ENCODE measurements around the gene RNU5D-1. TPM values are rescaled to one million over a fixed set of nuclear protein-coding genes. Genes with fewer than 3 reads are reported as not detected.

The RNU5D-1 gene
- total RNA-seq, 2 donors from 2014 or later: not detected

DNA sequence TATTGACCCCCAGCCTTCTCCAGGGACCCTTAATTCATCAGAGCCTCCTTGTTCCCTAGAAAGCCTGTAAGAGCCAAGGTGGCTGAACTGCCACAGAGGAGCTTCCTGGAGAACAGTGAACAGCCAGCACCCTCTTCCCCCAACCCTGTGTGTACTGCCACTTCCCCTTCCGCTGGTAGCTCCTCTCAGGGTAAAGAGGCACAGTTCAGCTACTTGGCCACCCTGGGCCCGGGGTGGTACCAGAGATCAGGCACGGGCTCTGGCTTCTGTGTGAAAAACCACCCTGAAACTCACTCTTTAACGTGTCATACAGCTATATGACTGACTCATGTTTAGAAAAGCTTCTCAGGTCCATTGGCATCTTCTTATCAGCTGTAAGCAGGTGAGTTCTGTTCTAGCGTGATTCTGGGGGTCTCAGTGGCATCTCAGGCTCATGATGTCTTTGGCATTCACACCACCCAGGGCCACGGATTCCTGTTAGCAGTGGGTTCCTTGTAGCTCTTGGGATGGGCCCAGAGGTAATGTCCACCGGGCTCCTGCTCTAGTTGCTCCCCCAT lies 34.1 kb downstream of the RNU5D-1 start:
- Histone ChIP-seq H3K9ac (ENCODE audit: low read depth in 2 of 2, low read length in 2 of 2) (no peak overlapping the region), H3K36me3 (no peaks in the 10 kb centered on the region), H3K4me1 (no peaks in the 10 kb centered on the region), H3K27me3 (no peaks in the 10 kb centered on the region), H3K4me3 (no peak overlapping the region), H3K9me3 (no peaks in the 10 kb centered on the region), H3K27ac (no peak overlapping the region)
- DNase-seq: no peak
- TF ChIP-seq, protein P1, sequence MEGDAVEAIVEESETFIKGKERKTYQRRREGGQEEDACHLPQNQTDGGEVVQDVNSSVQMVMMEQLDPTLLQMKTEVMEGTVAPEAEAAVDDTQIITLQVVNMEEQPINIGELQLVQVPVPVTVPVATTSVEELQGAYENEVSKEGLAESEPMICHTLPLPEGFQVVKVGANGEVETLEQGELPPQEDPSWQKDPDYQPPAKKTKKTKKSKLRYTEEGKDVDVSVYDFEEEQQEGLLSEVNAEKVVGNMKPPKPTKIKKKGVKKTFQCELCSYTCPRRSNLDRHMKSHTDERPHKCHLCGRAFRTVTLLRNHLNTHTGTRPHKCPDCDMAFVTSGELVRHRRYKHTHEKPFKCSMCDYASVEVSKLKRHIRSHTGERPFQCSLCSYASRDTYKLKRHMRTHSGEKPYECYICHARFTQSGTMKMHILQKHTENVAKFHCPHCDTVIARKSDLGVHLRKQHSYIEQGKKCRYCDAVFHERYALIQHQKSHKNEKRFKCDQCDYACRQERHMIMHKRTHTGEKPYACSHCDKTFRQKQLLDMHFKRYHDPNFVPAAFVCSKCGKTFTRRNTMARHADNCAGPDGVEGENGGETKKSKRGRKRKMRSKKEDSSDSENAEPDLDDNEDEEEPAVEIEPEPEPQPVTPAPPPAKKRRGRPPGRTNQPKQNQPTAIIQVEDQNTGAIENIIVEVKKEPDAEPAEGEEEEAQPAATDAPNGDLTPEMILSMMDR (IDR thresholded peaks at IDR 0.05): no peak
- intact Hi-C loops (cut with DNase I): no loop called here

DNA sequence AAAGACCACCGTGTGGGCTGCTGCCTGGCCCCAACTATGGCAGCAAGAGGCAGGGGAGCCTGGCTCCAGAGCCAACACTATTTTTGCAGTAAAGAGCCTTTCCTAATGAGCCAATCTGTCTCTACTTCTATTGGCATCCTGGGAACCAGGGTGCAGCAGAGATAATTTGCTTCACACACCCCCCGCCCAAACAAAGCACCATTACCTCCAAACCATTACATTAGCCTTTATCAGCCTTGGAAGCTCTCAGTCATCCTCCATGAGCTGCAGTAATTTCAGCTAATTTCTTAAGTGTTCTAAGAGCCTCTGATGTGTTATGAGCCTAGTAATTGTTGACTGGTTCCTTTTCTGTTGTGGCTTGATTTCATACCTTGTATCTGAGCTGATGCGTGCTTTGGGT lies 34.9 kb downstream of the RNU5D-1 start:
- TF ChIP-seq, protein P1 (IDR thresholded peaks at IDR 0.05): no peak
- Histone ChIP-seq H3K27ac (no peak overlapping the region), H3K9me3 (no peaks in the 10 kb centered on the region), H3K9ac (ENCODE audit: low read depth in 2 of 2, low read length in 2 of 2) (no peak overlapping the region), H3K4me1 (no peaks in the 10 kb centered on the region), H3K36me3 (no peaks in the 10 kb centered on the region), H3K4me3 (no peak overlapping the region), H3K27me3 (no peaks in the 10 kb centered on the region)
- DNase-seq: no peak
- intact Hi-C loops (cut with DNase I): no loop called here

DNA sequence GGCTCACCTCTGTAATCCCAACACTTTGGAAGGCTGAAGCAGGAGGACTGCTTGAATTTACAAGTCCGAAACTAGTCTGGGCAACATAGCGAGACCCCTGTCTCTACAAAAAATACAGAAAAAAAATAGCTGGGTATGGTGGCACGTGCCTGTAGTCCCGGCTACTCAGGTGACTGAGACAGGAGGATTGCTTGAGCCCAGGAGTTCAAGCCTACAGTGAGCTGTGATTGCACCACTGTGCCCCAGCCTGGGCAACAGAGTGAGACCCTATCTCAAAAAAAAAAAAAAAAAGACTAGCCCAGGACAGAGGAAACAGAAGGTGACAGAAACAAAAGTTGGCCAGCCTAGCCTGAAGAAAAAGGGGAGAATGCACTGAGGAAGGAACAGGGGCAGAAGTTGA lies 35.3 kb downstream of the RNU5D-1 start:
- DNase-seq: no peak
- TF ChIP-seq, protein P1 (IDR thresholded peaks at IDR 0.05): no peak
- no peaks in the 10 kb centered on the region for H3K27me3 ChIP-seq

DNA sequence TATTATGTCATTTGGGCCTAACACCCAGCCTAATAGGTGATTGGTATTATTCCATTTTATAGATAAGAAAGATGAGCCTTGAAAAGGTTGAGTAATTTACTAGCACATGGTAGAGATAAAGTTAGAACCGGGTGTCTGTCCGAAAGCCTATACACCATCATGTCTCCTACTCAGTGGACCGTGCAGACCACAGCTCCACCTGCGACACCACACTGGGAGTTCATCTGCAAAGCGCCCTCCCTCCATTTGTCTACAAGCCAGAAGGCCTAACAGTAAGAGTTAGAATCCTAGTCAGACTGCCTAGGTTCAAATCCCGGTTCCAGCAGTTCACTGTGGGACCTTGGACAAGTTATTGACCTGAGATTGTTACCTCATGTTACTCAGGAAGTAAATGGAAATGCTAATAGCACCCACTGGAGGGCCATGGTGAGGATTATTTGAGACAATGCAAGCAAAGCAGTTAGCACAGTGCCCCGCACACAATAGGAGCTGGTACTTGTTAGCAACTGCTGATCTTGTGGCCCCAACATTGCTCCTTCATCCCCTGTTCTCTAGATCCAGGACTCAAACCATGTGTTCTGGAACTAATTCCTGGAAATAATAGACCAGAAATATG lies 36.0 kb downstream of the RNU5D-1 start:
- no peaks in the 10 kb centered on the region for H3K27me3 ChIP-seq
- intact Hi-C loops (cut with DNase I): no loop called here

More for the DNA sequence above, 35.3 kb downstream of the RNU5D-1 start:
- no peak overlapping the region for H3K9ac ChIP-seq (ENCODE audit: low read depth in 2 of 2, low read length in 2 of 2)
- no peak overlapping the region for H3K4me3 ChIP-seq
- intact Hi-C loops (cut with DNase I): no loop called here
- H3K9me3 ChIP-seq: no peaks in the 10 kb centered on the region
- H3K27ac ChIP-seq: no peak overlapping the region
- H3K36me3 ChIP-seq: no peaks in the 10 kb centered on the region
- no peaks in the 10 kb centered on the region for H3K4me1 ChIP-seq

DNA sequence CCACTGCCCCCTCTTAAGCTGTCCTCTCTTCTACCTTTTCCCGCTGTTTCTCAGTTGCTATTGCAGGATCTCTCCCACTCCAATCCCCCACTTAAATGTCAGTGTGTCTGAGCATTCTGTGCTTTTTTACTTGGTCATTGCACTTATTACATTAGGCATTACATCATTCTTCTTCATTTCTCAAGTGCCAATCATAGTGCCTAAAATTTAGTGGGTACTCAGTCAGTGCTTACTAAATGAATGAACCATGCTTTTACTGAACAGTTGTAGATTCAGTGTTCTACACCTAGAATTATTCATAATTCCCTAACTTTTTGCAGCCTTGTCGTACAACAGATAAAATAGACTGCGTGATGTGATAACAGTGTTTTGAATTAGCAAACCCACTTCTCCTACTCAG lies 37.1 kb downstream of the RNU5D-1 start:
- DNase-seq: no peak
- no peaks in the 10 kb centered on the region for H3K4me1 ChIP-seq
- no peak overlapping the region for H3K27ac ChIP-seq
- H3K9me3 ChIP-seq: no peaks in the 10 kb centered on the region
- TF ChIP-seq, protein P1 (IDR thresholded peaks at IDR 0.05): no peak
- no peak overlapping the region for H3K4me3 ChIP-seq
- intact Hi-C loops (cut with DNase I): no loop called here
- no peak overlapping the region for H3K9ac ChIP-seq (ENCODE audit: low read depth in 2 of 2, low read length in 2 of 2)
- H3K27me3 ChIP-seq: no peaks in the 10 kb centered on the region
- H3K36me3 ChIP-seq: no peaks in the 10 kb centered on the region

More for the DNA sequence above, 36.0 kb downstream of the RNU5D-1 start:
- no peaks in the 10 kb centered on the region for H3K9me3 ChIP-seq
- H3K4me3 ChIP-seq: no peak overlapping the region
- DNase-seq: no peak
- H3K36me3 ChIP-seq: no peaks in the 10 kb centered on the region
- no peaks in the 10 kb centered on the region for H3K4me1 ChIP-seq
- H3K27ac ChIP-seq: no peak overlapping the region
- no peak overlapping the region for H3K9ac ChIP-seq (ENCODE audit: low read depth in 2 of 2, low read length in 2 of 2)
- TF ChIP-seq, protein P1 (IDR thresholded peaks at IDR 0.05): no peak
